Caco-2 (cell line): ENCODE results near the gene MRFAP1L1. TPM values are rescaled to one million over a fixed set of nuclear protein-coding genes. Genes with fewer than 3 reads are reported as not detected.
"Not testable (repeated sequence)": the region's sequence is repeated elsewhere in the genome, so short reads cannot be mapped to it uniquely, and the experiment has no call there.

Experiments
- BruUV-seq: library from RNA; stranded (reverse); fragments of 400-500 nt; replicated peaks from 2 replicates; lab custom pipeline; 2021; lab: Mats Ljungman, UMichigan
- CTCF ChIA-PET: fragments of 300-600 bp; sonication (Branson Sonifier 250); formaldehyde crosslinking; loops from one replicate; lab custom pipeline; 2022; ENCODE audit warnings: antibody characterized with exemption; lab: Charles Lee
- POLR2A ChIA-PET: fragments of 300-600 bp; sonication (Branson Sonifier 250); formaldehyde crosslinking; loops from one replicate; lab custom pipeline; 2022; ENCODE audit warnings: antibody characterized with exemption; lab: Charles Lee
- DNase-seq, 2 experiments: peaks; one replicate each; pipeline versions ENCODE4 v3.0.0 to v3.0.0-alpha.2; 2020 to 2022
- H3K27me3 ChIP-seq: replicated peaks from 2 replicates; pipeline ENCODE4 v1.6.0; 2011; ENCODE audit warnings: low read length; ENCODE audit not compliant: control insufficient read depth, insufficient read depth
- H3K36me3 ChIP-seq: 2 replicates; pipeline ENCODE4 v1.5.1; 2011; ENCODE audit warnings: low read length; ENCODE audit not compliant: control insufficient read depth, insufficient read depth
- H3K4me1 ChIP-seq: fragments of 250-450 bp; sonication (Bioruptor Pico); 2 replicates; pipeline ENCODE4 v1.5.1; 2020; ENCODE audit warnings: mild to moderate bottlenecking
- H3K4me3 ChIP-seq: 2 replicates; pipeline ENCODE4 v1.5.1; 2011; ENCODE audit warnings: low read depth, mild to moderate bottlenecking, control low read depth, low read length
- H3K9me3 ChIP-seq: fragments of 250-450 bp; sonication (Bioruptor Pico); 2 replicates; pipeline ENCODE4 v1.5.1; 2020; ENCODE audit warnings: mild to moderate bottlenecking, moderate library complexity
- H3K27ac Mint-ChIP-seq: one replicate; pipeline ENCODE4 v1.8.0; 2022; ENCODE audit warnings: mixed read lengths; ENCODE audit not compliant: unreplicated experiment
- H3K27me3 Mint-ChIP-seq: one replicate; pipeline ENCODE4 v1.8.0; 2022; ENCODE audit warnings: mixed read lengths; ENCODE audit not compliant: insufficient read depth, unreplicated experiment
- H3K36me3 Mint-ChIP-seq: one replicate; pipeline ENCODE4 v1.8.0; 2022; ENCODE audit warnings: mild to moderate bottlenecking, mixed read lengths; ENCODE audit not compliant: insufficient read depth, unreplicated experiment
- H3K4me1 Mint-ChIP-seq: one replicate; pipeline ENCODE4 v1.8.0; 2022; ENCODE audit warnings: low read depth, mixed read lengths; ENCODE audit not compliant: unreplicated experiment
- H3K4me3 Mint-ChIP-seq: one replicate; pipeline ENCODE4 v1.8.0; 2022; ENCODE audit warnings: mild to moderate bottlenecking, moderate library complexity, mixed read lengths; ENCODE audit not compliant: unreplicated experiment
- H3K9me3 Mint-ChIP-seq: one replicate; pipeline ENCODE4 v1.8.0; 2022; ENCODE audit warnings: mixed read lengths; ENCODE audit not compliant: unreplicated experiment
- intact Hi-C: fragments of 100-400 bp; cut with micrococcal nuclease; formaldehyde crosslinking; loops from one replicate; pipeline ENCODE4 v1.10.0; 2022; ENCODE audit not compliant: unreplicated experiment
- total RNA-seq: library from RNA; stranded (reverse); gene quantifications from 2 replicates; pipeline ENCODE4 v1.2.3, GENCODE V29; 2022
- TF ChIP-seq, protein P1 (sequence below), 2 experiments: fragments of 200-600 bp in 1 of 2; IDR thresholded peaks; 1 replicate in 1 of 2; 2 replicates in 1 of 2; pipeline versions ENCODE4 v1.5.1 to v1.8.0; 2011 to 2022; ENCODE audit warnings: antibody characterized with exemption in 1 of 2, control low read depth in 1 of 2, inconsistent platforms in 1 of 2, low read depth in 1 of 2, low read length in 1 of 2, mild to moderate bottlenecking in 1 of 2, moderate library complexity in 1 of 2; ENCODE audit not compliant: insufficient read depth in 1 of 2, severe bottlenecking in 1 of 2, unreplicated experiment in 1 of 2

Gene MRFAP1L1
- total RNA-seq, 1 experiment from 2014 or later: 47.5 TPM

GRCh38 chr4:6673660-6674499 lies 35.8 kb downstream of the MRFAP1L1 start:
- Histone ChIP-seq H3K4me1 (peaks cover 16% of the 10 kb centered on the region), H3K9me3 (no peaks in the 10 kb centered on the region), H3K27me3 (no peaks in the 10 kb centered on the region), H3K36me3 (peaks cover 5% of the 10 kb centered on the region), H3K4me3 (peak overlapping the region; percentile 89)
- peaks cover 18% of the 10 kb centered on the region for H3K4me1 Mint-ChIP-seq
- ChIA-PET CTCF (interaction anchor here (0.6 to 3.1 kb wide), 8 partner anchors 15 to 1314 kb away, joined by 3 to 60 read pairs (median 4); partner anchors contain the start of gene MAN2B2), POLR2A (interaction anchor here (0.6 to 1.9 kb wide), 10 partner anchors 10 to 99 kb away, joined by 3 to 14 read pairs (median 4); partner anchors contain the start of genes MAN2B2, MRFAP1 and MRFAP1L1)
- no peaks in the 10 kb centered on the region for H3K9me3 Mint-ChIP-seq
- intact Hi-C loops: loop anchor here (1.0 kb wide), 3 partner anchors 15 to 42 kb away; partner anchors contain the start of gene BLOC1S4
- peaks cover 55% of the 10 kb centered on the region for H3K36me3 Mint-ChIP-seq
- no peaks in the 10 kb centered on the region for H3K27me3 Mint-ChIP-seq
- H3K27ac Mint-ChIP-seq: peak overlapping the region; percentile 93
- TF ChIP-seq, protein P1, sequence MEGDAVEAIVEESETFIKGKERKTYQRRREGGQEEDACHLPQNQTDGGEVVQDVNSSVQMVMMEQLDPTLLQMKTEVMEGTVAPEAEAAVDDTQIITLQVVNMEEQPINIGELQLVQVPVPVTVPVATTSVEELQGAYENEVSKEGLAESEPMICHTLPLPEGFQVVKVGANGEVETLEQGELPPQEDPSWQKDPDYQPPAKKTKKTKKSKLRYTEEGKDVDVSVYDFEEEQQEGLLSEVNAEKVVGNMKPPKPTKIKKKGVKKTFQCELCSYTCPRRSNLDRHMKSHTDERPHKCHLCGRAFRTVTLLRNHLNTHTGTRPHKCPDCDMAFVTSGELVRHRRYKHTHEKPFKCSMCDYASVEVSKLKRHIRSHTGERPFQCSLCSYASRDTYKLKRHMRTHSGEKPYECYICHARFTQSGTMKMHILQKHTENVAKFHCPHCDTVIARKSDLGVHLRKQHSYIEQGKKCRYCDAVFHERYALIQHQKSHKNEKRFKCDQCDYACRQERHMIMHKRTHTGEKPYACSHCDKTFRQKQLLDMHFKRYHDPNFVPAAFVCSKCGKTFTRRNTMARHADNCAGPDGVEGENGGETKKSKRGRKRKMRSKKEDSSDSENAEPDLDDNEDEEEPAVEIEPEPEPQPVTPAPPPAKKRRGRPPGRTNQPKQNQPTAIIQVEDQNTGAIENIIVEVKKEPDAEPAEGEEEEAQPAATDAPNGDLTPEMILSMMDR (IDR thresholded peaks at IDR 0.05; ENCODE audit: insufficient read depth in 1 of 2, low read depth in 1 of 2, low read length in 1 of 2, severe bottlenecking in 1 of 2, unreplicated experiment in 1 of 2): no peak
- peak; percentile 94 to 95 for DNase-seq
- BruUV-seq: TSS peak; percentile 69
- H3K4me3 Mint-ChIP-seq: peak overlapping the region; percentile 84

DNA sequence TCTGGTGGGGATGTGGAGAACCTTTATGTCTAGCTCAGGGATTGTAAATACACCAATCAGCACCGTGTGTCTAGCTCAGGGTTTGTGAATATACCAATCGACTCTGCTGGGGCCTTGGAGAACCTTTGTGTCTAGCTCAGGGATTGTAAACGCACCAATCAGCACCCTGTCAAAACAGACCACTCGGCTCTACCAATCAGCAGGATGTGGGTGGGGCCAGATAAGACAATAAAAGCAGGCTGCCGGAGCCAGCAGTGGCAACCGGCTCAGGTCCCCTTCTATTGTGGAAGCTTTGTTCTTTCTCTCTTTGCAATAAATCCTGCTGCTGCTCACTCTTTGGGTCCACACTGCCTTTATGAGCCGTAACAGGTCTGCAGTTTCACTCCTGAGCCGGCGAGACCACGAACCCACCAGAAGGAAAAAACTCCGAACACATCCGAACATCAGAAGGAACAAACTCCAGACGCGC lies 36.4 kb downstream of the MRFAP1L1 start:
- DNase-seq: peak; percentile 71 to 73
- ChIA-PET CTCF (interaction anchor here (0.8 to 3.1 kb wide), 5 partner anchors 16 to 1314 kb away, joined by 3 to 60 read pairs (median 5); no protein-coding TSS in a partner anchor), POLR2A (interaction anchor here (0.6 to 1.9 kb wide), 11 partner anchors 11 to 350 kb away, joined by 3 to 14 read pairs (median 5); partner anchors contain the start of genes MRFAP1 and MRFAP1L1)
- peak overlapping the region; percentile 93 for H3K27ac Mint-ChIP-seq
- H3K4me3 ChIP-seq: peak overlapping the region; percentile 89
- intact Hi-C loops, H3K9me3 Mint-ChIP-seq, H3K27me3 ChIP-seq, H3K36me3 ChIP-seq, H3K27me3 Mint-ChIP-seq, H3K9me3 ChIP-seq: not testable (repeated sequence)
- H3K36me3 Mint-ChIP-seq: peaks cover 56% of the 10 kb centered on the region
- BruUV-seq: TSS peak; percentile 90
- peaks cover 16% of the 10 kb centered on the region for H3K4me1 ChIP-seq
- peaks cover 18% of the 10 kb centered on the region for H3K4me1 Mint-ChIP-seq
- peak overlapping the region; percentile 84 for H3K4me3 Mint-ChIP-seq

DNA sequence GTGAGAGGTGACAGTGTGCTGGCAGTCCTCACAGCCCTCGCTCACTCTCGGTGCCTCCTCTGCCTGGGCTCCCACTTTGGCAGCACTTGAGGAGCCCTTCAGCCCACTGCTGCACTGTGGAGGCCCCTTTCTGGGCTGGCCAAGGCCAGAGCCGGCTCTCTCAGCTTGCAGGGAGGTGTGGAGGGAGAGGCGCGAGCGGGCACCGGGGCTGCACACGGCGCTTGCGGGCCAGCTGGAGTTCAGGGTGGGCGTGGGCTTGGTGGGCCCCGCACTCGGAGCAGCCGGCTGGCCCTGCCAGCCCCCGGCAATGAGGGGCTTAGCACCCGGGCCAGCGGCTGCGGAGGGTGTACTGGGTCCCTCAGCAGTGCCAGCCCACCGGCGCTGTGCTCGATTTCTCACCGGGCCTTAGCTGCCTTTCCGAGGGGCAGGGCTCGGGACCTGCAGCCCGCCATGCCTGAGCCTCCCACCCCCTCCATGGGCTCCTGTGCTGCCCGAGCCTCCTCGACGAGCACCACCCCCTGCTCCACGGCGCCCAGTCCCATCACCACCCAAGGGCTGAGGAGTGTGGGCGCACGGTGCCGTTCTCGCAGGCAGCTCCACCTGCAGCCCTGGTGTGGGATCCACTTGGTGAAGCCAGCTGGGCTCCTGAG lies 37.0 kb downstream of the MRFAP1L1 start:
- Mint-ChIP-seq H3K36me3 (peaks cover 55% of the 10 kb centered on the region), H3K27ac (peak overlapping the region; percentile 93), H3K4me1 (peaks cover 18% of the 10 kb centered on the region), H3K4me3 (peak overlapping the region; percentile 84)
- H3K36me3 ChIP-seq, intact Hi-C loops, H3K9me3 ChIP-seq, DNase-seq, H3K27me3 ChIP-seq, H3K27me3 Mint-ChIP-seq, H3K9me3 Mint-ChIP-seq, BruUV-seq: not testable (repeated sequence)
- ChIA-PET CTCF (interaction anchor here (0.9 kb wide), 1 partner anchor 44 kb away, joined by 3 read pairs; no protein-coding TSS in a partner anchor), POLR2A (interaction anchor here (0.6 to 1.9 kb wide), 7 partner anchors 15 to 351 kb away, joined by 3 to 14 read pairs (median 5); no protein-coding TSS in a partner anchor)
- Histone ChIP-seq H3K4me3 (peak overlapping the region; percentile 13; the same call in 1 of the 2 replicates), H3K4me1 (peaks cover 16% of the 10 kb centered on the region)
